ENCODE measurements around the gene AK2.
A peak's percentile ranks its signal among the peaks of the same experiment; 100 is the strongest.

The AK2 gene

DNA sequence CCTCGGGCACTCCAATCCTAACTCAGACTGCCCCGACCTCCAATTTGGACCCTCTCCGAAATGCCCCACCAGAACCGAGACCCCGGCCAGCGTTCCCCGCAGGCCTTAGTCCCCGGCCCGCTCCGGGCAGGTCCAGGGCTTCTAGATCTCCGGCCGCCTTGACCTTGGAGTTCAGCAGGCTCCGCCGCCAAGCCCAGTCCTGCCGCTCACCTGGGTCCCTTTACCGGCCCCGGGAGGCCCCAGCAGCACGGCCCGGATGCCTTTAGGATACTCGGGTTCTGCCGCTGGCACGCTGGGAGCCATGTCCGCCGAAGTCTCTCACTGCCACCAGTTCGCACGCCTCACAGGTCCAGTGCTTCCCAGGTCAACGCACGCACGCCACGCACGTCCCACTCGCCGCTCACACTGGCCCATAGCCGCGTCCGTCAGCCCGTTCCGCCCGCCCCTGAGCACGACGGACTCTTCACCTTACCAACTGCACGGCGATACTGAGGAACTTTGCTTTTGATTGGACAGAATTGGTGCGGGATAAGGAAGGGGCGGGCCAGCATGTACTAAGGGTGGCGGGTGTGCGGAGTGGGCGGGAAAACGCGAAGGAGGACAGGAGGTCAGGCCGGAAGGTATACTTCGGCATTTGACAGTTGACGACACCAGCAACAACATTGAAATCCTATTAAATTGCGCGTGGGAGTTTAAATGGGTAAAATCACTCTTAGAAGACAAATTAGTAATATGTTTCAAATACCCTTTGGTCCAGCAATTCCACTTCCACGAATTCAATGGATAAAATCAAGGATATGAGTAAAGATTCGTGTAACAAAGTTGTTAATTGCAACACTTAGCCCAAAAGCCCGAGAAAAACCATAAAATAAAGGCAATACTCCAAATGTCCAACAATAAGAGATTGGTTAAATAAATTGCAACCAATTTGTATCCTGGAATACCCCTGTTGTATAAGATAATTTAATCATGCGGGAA lies at the start of gene AK2:
AK2 (minus strand) TSS at position 358 of the 978 bp plus-strand sequence; CDS start at position 303, 55 bp downstream.
- Histone ChIP-seq H4K20me1 (ENCODE audit: control insufficient read depth, insufficient read depth, low read depth, low read length) (peaks cover 9% of the 10 kb centered on the region; the same call in 1 of the 2 replicates), H3K4me3 (ENCODE audit: low read length) (peak within 1 kb of the TSS; percentile 90), H3K36me3 (ENCODE audit: control insufficient read depth, low read length) (peaks cover 43% of the 10 kb centered on the region), H3K9me3 (ENCODE audit: control insufficient read depth, insufficient read depth, low read length) (no peaks in the 10 kb centered on the region), H3K27ac (ENCODE audit: low read depth, low read length) (peak within 1 kb of the TSS; percentile 43), H3K79me2 (ENCODE audit: control insufficient read depth, low read length) (peaks cover 53% of the 10 kb centered on the region), H3K27me3 (ENCODE audit: control insufficient read depth, low read length) (no peaks in the 10 kb centered on the region), H3K4me2 (ENCODE audit: low read length) (peak within 1 kb of the TSS; percentile 70), H3F3A (ENCODE audit: control insufficient read depth, insufficient read depth) (no peaks in the 10 kb centered on the region), H3K9me2 (replicated peaks; ENCODE audit: control insufficient read depth, low read length) (no peaks in the 10 kb centered on the region), H3K4me1 (ENCODE audit: control insufficient read depth, low read length) (peaks cover 43% of the 10 kb centered on the region)
- TF ChIP-seq, protein P1, sequence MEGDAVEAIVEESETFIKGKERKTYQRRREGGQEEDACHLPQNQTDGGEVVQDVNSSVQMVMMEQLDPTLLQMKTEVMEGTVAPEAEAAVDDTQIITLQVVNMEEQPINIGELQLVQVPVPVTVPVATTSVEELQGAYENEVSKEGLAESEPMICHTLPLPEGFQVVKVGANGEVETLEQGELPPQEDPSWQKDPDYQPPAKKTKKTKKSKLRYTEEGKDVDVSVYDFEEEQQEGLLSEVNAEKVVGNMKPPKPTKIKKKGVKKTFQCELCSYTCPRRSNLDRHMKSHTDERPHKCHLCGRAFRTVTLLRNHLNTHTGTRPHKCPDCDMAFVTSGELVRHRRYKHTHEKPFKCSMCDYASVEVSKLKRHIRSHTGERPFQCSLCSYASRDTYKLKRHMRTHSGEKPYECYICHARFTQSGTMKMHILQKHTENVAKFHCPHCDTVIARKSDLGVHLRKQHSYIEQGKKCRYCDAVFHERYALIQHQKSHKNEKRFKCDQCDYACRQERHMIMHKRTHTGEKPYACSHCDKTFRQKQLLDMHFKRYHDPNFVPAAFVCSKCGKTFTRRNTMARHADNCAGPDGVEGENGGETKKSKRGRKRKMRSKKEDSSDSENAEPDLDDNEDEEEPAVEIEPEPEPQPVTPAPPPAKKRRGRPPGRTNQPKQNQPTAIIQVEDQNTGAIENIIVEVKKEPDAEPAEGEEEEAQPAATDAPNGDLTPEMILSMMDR (IDR thresholded peaks at IDR 0.05; ENCODE audit: low read depth, low read length, poor library complexity, severe bottlenecking) = no peak
- no peak for TF ChIP-seq EZH2phosphoT487 (IDR thresholded peaks at IDR 0.05; ENCODE audit: borderline replicate concordance, low read length)

DNA sequence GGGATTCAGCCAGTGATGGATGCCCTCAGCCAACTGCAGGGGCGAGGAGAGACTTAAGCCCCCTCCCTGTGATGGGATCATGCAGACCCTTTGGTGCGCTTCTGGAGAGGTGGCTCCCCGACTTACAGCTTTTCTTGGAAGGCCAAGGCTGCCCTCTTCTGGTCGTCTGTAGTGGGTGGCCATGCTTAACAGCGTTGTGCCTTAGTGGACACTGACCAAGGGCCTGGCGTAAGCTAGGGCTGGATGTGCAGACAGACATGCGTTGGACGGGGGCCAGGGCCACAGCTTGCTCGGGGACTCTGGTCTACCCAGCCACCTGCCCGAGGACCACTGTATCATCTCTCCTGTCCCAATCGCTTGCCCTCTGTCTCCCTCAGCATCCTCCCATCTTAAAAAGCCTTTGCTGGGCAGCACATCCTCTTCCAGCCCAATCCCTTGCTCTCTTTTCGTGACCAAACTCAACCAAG lies 49.7 kb upstream of the AK2 start:
- H3K79me2 ChIP-seq (ENCODE audit: control insufficient read depth, low read length) = no peaks in the 10 kb centered on the region
- peaks cover 3% of the 10 kb centered on the region for H3F3A ChIP-seq (ENCODE audit: control insufficient read depth, insufficient read depth)
- H3K9me3 ChIP-seq (ENCODE audit: control insufficient read depth, insufficient read depth, low read length) = no peaks in the 10 kb centered on the region
- peaks cover 28% of the 10 kb centered on the region for H3K4me1 ChIP-seq (ENCODE audit: control insufficient read depth, low read length)
- no peaks in the 10 kb centered on the region for H3K36me3 ChIP-seq (ENCODE audit: control insufficient read depth, low read length)
- H3K9me2 ChIP-seq (replicated peaks; ENCODE audit: control insufficient read depth, low read length) = no peaks in the 10 kb centered on the region
- no peak overlapping the region for H3K27ac ChIP-seq (ENCODE audit: low read depth, low read length)
- H3K4me3 ChIP-seq (ENCODE audit: low read length) = no peak overlapping the region
- H4K20me1 ChIP-seq (ENCODE audit: control insufficient read depth, insufficient read depth, low read depth, low read length) = no peaks in the 10 kb centered on the region
- peaks cover 30% of the 10 kb centered on the region for H3K27me3 ChIP-seq (ENCODE audit: control insufficient read depth, low read length)
- H3K4me2 ChIP-seq (ENCODE audit: low read length) = no peak overlapping the region
- TF ChIP-seq, protein P1 (IDR thresholded peaks at IDR 0.05; ENCODE audit: low read depth, low read length, poor library complexity, severe bottlenecking) = peak; percentile 87
- no peak for TF ChIP-seq EZH2phosphoT487 (IDR thresholded peaks at IDR 0.05; ENCODE audit: borderline replicate concordance, low read length)

DNA sequence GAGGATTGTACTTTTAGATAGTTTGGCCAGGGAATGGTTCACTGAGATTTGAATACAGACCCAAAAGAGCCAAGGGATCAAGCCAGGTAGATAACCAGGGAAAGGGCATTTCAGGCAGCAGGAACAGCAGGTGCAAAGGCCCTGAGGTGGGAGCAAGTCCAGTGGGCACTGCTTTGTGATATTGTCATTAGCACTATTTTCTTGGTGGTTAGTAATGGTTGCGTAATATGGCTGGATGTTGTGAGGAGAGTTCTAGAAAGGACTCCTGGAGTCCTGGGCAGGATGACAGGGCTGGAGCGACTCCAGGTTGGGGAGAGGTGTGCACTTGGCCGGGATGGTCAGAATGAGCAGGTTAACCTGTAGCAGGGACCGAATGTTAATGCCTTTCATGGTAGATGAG lies 48.6 kb upstream of the AK2 start:
- no peaks in the 10 kb centered on the region for H3K9me2 ChIP-seq (replicated peaks; ENCODE audit: control insufficient read depth, low read length)
- H3K4me2 ChIP-seq (ENCODE audit: low read length) = no peak overlapping the region
- peaks cover 3% of the 10 kb centered on the region for H3F3A ChIP-seq (ENCODE audit: control insufficient read depth, insufficient read depth)
- no peaks in the 10 kb centered on the region for H3K36me3 ChIP-seq (ENCODE audit: control insufficient read depth, low read length)
- TF ChIP-seq, protein P1 (IDR thresholded peaks at IDR 0.05; ENCODE audit: low read depth, low read length, poor library complexity, severe bottlenecking) = no peak
- TF ChIP-seq EZH2phosphoT487 (IDR thresholded peaks at IDR 0.05; ENCODE audit: borderline replicate concordance, low read length) = no peak
- H3K9me3 ChIP-seq (ENCODE audit: control insufficient read depth, insufficient read depth, low read length) = no peaks in the 10 kb centered on the region
- H3K4me3 ChIP-seq (ENCODE audit: low read length) = no peak overlapping the region
- no peaks in the 10 kb centered on the region for H4K20me1 ChIP-seq (ENCODE audit: control insufficient read depth, insufficient read depth, low read depth, low read length)
- H3K27ac ChIP-seq (ENCODE audit: low read depth, low read length) = no peak overlapping the region
- peaks cover 32% of the 10 kb centered on the region for H3K27me3 ChIP-seq (ENCODE audit: control insufficient read depth, low read length)
- H3K4me1 ChIP-seq (ENCODE audit: control insufficient read depth, low read length) = peaks cover 37% of the 10 kb centered on the region
- H3K79me2 ChIP-seq (ENCODE audit: control insufficient read depth, low read length) = no peaks in the 10 kb centered on the region
